ENCODE results near the gene LRRC8D. TPM values are rescaled to one million over a fixed set of nuclear protein-coding genes. Genes with fewer than 3 reads are reported as not detected.

The LRRC8D gene
- polyA plus RNA-seq, 3 donors = 28.0 to 43.8 (median 42.9) TPM

GRCh38 chr1:89958851-89959654 is 138.2 kb downstream of the LRRC8D start:
- Mint-ChIP-seq H3K27ac (no peak overlapping the region), H3K36me3 (peaks cover 0 to 2% of the 10 kb centered on the region in 2 donors), H3K4me1 (peaks cover 18% of the 10 kb centered on the region), H3K9me3 (peaks cover 0 to 6% (median 4%) of the 10 kb centered on the region in 7 donors), H3K4me3 (no peak overlapping the region), H3K27me3 (ENCODE audit: low read depth in 3 of 3) (no peaks in the 10 kb centered on the region)
- Histone ChIP-seq H3K27ac (ENCODE audit: low read depth in 1 of 2, low read length in 2 of 2) (no peak overlapping the region), H3K4me2 (replicated peaks; ENCODE audit: extremely low read depth, low read length, poor library complexity, severe bottlenecking) (no peak overlapping the region), H3K27me3 (ENCODE audit: control insufficient read depth in 2 of 2, insufficient read depth in 2 of 2, low read length in 2 of 2) (no peaks in the 10 kb centered on the region), H3K36me3 (replicated peaks in 1 of 2; ENCODE audit: control insufficient read depth in 1 of 2, insufficient read depth in 2 of 2, low read length in 2 of 2) (no peaks in the 10 kb centered on the region), H3K9ac (ENCODE audit: insufficient read depth, low read length, poor library complexity, severe bottlenecking) (no peak overlapping the region), H2AFZ (ENCODE audit: insufficient read depth, low read depth, low read length, poor library complexity, severe bottlenecking) (no peak overlapping the region), H3K9me3 (replicated peaks in 1 of 2; ENCODE audit: control insufficient read depth in 1 of 2, insufficient read depth in 1 of 2, low read length in 2 of 2) (no peaks in the 10 kb centered on the region), H3K4me1 (ENCODE audit: control insufficient read depth in 1 of 2, insufficient read depth in 2 of 2, low read length in 2 of 2) (peaks cover 3 to 9% of the 10 kb centered on the region in 2 donors), H3K4me3 (replicated peaks in 1 of 3; ENCODE audit: low read depth in 2 of 3, low read length in 3 of 3) (no peak overlapping the region), H4K20me1 (ENCODE audit: insufficient read depth, low read length) (no peaks in the 10 kb centered on the region), H3K79me2 (ENCODE audit: insufficient read depth, low read length) (no peaks in the 10 kb centered on the region)
- intact Hi-C loops (cut with micrococcal nuclease) = no loop called here
- DNase-seq = no peak
- WGBS (ENCODE audit: insufficient coverage) = 100% methylated on average over 1 of the region's 7 CpGs
- TF ChIP-seq, protein P1, sequence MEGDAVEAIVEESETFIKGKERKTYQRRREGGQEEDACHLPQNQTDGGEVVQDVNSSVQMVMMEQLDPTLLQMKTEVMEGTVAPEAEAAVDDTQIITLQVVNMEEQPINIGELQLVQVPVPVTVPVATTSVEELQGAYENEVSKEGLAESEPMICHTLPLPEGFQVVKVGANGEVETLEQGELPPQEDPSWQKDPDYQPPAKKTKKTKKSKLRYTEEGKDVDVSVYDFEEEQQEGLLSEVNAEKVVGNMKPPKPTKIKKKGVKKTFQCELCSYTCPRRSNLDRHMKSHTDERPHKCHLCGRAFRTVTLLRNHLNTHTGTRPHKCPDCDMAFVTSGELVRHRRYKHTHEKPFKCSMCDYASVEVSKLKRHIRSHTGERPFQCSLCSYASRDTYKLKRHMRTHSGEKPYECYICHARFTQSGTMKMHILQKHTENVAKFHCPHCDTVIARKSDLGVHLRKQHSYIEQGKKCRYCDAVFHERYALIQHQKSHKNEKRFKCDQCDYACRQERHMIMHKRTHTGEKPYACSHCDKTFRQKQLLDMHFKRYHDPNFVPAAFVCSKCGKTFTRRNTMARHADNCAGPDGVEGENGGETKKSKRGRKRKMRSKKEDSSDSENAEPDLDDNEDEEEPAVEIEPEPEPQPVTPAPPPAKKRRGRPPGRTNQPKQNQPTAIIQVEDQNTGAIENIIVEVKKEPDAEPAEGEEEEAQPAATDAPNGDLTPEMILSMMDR (IDR thresholded peaks at IDR 0.05) = no peak

DNA sequence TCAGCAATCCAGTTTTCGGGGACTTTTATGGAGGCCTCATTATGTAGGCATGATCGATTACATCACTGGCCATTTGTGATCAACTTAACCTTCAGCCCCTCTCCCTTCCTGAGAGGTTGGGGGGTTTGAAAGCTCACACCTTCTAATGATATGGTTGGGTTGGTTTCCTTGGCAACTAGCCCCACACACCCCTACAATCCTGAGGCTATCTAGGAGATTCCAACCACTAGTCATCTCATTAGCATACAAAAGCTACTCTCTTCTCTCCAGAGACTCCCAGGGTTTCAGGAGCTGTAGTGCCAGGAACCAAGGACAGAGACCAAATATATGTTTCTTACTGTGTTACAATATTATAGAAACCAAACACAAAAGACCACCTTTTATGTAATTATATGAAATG is 138.9 kb downstream of the LRRC8D start:
- Histone ChIP-seq H3K4me3 (replicated peaks in 1 of 3; ENCODE audit: low read depth in 2 of 3, low read length in 3 of 3) (no peak overlapping the region), H2AFZ (ENCODE audit: insufficient read depth, low read depth, low read length, poor library complexity, severe bottlenecking) (no peak overlapping the region), H4K20me1 (ENCODE audit: insufficient read depth, low read length) (no peaks in the 10 kb centered on the region), H3K27ac (ENCODE audit: low read depth in 1 of 2, low read length in 2 of 2) (no peak overlapping the region), H3K79me2 (ENCODE audit: insufficient read depth, low read length) (no peaks in the 10 kb centered on the region), H3K9ac (ENCODE audit: insufficient read depth, low read length, poor library complexity, severe bottlenecking) (no peak overlapping the region), H3K36me3 (replicated peaks in 1 of 2; ENCODE audit: control insufficient read depth in 1 of 2, insufficient read depth in 2 of 2, low read length in 2 of 2) (no peaks in the 10 kb centered on the region), H3K4me1 (ENCODE audit: control insufficient read depth in 1 of 2, insufficient read depth in 2 of 2, low read length in 2 of 2) (peaks cover 3 to 9% of the 10 kb centered on the region in 2 donors), H3K9me3 (replicated peaks in 1 of 2; ENCODE audit: control insufficient read depth in 1 of 2, insufficient read depth in 1 of 2, low read length in 2 of 2) (no peaks in the 10 kb centered on the region), H3K27me3 (ENCODE audit: control insufficient read depth in 2 of 2, insufficient read depth in 2 of 2, low read length in 2 of 2) (no peaks in the 10 kb centered on the region), H3K4me2 (replicated peaks; ENCODE audit: extremely low read depth, low read length, poor library complexity, severe bottlenecking) (no peak overlapping the region)
- peaks cover 0 to 2% of the 10 kb centered on the region in 2 donors for H3K36me3 Mint-ChIP-seq
- H3K27me3 Mint-ChIP-seq (ENCODE audit: low read depth in 3 of 3) = no peaks in the 10 kb centered on the region
- H3K27ac Mint-ChIP-seq = no peak overlapping the region
- no CpG with 5 or more reads among the region's 2 CpGs for WGBS (ENCODE audit: insufficient coverage)
- peaks cover 0 to 6% (median 4%) of the 10 kb centered on the region in 7 donors for H3K9me3 Mint-ChIP-seq
- peaks cover 18% of the 10 kb centered on the region for H3K4me1 Mint-ChIP-seq
- no peak overlapping the region for H3K4me3 Mint-ChIP-seq
- no peak for DNase-seq
- TF ChIP-seq, protein P1 (IDR thresholded peaks at IDR 0.05) = no peak
- intact Hi-C loops (cut with micrococcal nuclease) = no loop called here
